Right cardiac atrium (tissue), 5 donors: ENCODE results near the gene CMTM8. TPM values are rescaled to one million over a fixed set of nuclear protein-coding genes. Genes with fewer than 3 reads are reported as not detected.

Source experiments
- ATAC-seq, 2 donors: fragments of 200-7000 bp; cut with Tn5 transposase; one replicate each; pipeline versions ENCODE4 v1.8.0 to v1.9.1; 2020; ENCODE audit warnings: moderate library complexity in 2 of 2, mild to moderate bottlenecking in 1 of 2
- DNase-seq, 3 donors: peaks; one replicate each; pipeline ENCODE4 v3.0.0-alpha.2; 2020
- H3K27ac ChIP-seq: one replicate; pipeline ENCODE4 v1.5.1; 2013; ENCODE audit warnings: mild to moderate bottlenecking, low read length, control low read depth, moderate library complexity
- H3K27me3 ChIP-seq: one replicate; pipeline ENCODE4 v1.6.1; 2013; ENCODE audit not compliant: control insufficient read depth, insufficient read depth
- H3K4me1 ChIP-seq: one replicate; pipeline ENCODE4 v1.6.1; 2013; ENCODE audit warnings: low read length; ENCODE audit not compliant: control insufficient read depth, insufficient read depth
- H3K4me3 ChIP-seq: one replicate; pipeline ENCODE4 v1.5.1; 2013; ENCODE audit warnings: low read length, control low read depth
- H3K9me3 ChIP-seq: one replicate; pipeline ENCODE4 v1.6.1; 2013; ENCODE audit warnings: low read length; ENCODE audit not compliant: control insufficient read depth
- WGBS: extraction: QIAGEN DNeasy Blood & Tissue Kit; methylation state at CpG from one replicate; pipeline ENCODE4 v1.1.7; 2013; 5-methylcytosine and 5-hydroxymethylcytosine counted together
- intact Hi-C, 4 donors: fragments of 100-400 bp; cut with DNase I; formaldehyde crosslinking; loops; one replicate each; pipeline versions ENCODE4 v1.11.0 to v1.14.0; 2022 to 2023
- polyA plus RNA-seq: library from polyadenylated mRNA; stranded (reverse); fragments of 200-250 nt; gene quantifications from one replicate; pipeline ENCODE4 v1.2.3, GENCODE V29; 2013
- total RNA-seq, 4 donors: library from RNA; stranded (reverse); fragmentation: NEBNext Ultra II Directional; extraction: Animal tissue kit (Norgen Biotek cat#: 25700); gene quantifications; one replicate each; pipeline ENCODE4 v1.2.1, GENCODE V29; 2021
- donor health status: healthy with polysubstance abuse.
- donor health status: DM: no; HTN: yes; CAD: no.
- donor health status: DM: no; HTN: no; CAD: no.
- donor health status: DM: no; HTN: yes; CAD: no; lungs with severe emphysema.
- donor health status: DM: yes; HTN: yes; CAD: no.

Gene CMTM8
- total and polyA plus RNA-seq, 5 donors: 4.6 to 7.1 (median 5.5) TPM

DNA sequence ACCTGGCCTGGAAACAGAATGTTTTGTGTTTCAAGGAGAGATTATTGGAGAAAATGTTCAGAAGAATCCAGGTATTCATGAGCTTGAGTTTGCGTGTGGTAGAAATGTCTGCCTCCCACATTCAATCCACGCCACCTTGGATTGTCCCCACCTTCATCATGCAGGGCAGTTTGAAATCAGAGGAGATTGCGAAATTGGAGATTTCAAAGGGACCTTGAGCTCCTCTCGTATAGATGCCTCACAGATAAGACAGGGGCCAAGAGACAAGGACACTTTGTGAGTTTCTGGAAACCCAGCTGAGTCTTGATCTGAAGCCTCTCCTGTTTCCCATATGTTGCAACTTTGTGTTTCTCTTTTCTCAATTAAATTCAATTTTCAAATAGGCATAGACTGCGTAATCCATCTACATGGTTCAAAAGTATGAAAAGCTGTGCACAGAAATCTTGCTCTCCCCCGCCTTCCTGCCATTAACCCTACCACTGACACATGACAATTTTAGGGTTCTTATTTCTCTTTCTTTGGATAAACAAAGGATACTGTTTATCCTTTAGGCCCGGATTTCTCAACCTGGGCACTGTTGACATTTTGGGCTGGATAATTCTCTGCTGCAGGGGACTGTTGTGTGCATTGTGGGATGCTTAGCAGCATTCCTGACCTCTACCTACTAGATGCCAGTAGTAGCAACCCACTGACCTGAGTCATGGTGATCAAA is 53.8 kb downstream of the CMTM8 start:
- ATAC-seq (no peak), DNase-seq (no peak)
- Histone ChIP-seq H3K27ac (no peak overlapping the region), H3K9me3 (no peaks in the 10 kb centered on the region), H3K27me3 (no peaks in the 10 kb centered on the region), H3K4me1 (no peaks in the 10 kb centered on the region), H3K4me3 (no peak overlapping the region)
- intact Hi-C loops: loop anchor here in 1 of 4 donors (5.0 kb wide), 1 partner anchor 115 kb away; no protein-coding TSS in a partner anchor
- 89% methylated on average over 7 of the region's 7 CpGs for WGBS

GRCh38 chr3:32293903-32294302 is 55.4 kb downstream of the CMTM8 start:
- H3K27ac ChIP-seq: no peak overlapping the region
- no peaks in the 10 kb centered on the region for H3K4me1 ChIP-seq
- DNase-seq: no peak
- no peak for ATAC-seq
- H3K9me3 ChIP-seq: no peaks in the 10 kb centered on the region
- H3K27me3 ChIP-seq: no peaks in the 10 kb centered on the region
- intact Hi-C loops: loop anchor here in 1 of 4 donors (5.0 kb wide), 1 partner anchor 117 kb away; no protein-coding TSS in a partner anchor
- WGBS: 70% methylated on average over 3 of the region's 3 CpGs
- no peak overlapping the region for H3K4me3 ChIP-seq

GRCh38 chr3:32296251-32297204 is 58.0 kb downstream of the CMTM8 start:
- Histone ChIP-seq H3K4me3 (no peak overlapping the region), H3K4me1 (no peaks in the 10 kb centered on the region), H3K9me3 (no peaks in the 10 kb centered on the region), H3K27me3 (no peaks in the 10 kb centered on the region), H3K27ac (no peak overlapping the region)
- intact Hi-C loops: loop anchor here in 2 of 4 donors (2.0 to 5.0 kb wide), 2 partner anchors 41 to 172 kb away; no protein-coding TSS in a partner anchor
- DNase-seq: peak; percentile 43 to 71 (median 64)
- ATAC-seq: peak; percentile 72 to 87
- 32% methylated on average over 8 of the region's 8 CpGs for WGBS

DNA sequence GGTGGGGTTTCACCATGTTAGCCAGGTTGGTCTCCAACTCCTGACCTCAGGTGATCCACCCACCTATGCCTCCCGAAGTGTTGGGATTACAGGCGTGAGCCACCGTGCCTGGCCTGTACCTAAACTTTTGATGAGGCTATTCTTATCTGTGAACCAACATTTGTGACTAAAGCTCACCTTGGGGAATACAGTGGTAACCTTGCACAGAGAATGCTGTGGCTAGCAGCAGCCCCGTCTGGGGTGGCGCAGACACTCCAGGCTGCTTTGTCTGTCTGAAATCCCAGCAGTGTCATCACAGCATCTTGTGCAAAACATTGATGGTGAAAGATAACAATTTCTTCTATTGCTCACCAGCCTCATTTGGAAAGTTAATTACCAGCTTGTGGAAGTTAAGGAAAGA is 58.9 kb downstream of the CMTM8 start:
- WGBS: 91% methylated on average over 5 of the region's 5 CpGs
- no peaks in the 10 kb centered on the region for H3K9me3 ChIP-seq

DNA sequence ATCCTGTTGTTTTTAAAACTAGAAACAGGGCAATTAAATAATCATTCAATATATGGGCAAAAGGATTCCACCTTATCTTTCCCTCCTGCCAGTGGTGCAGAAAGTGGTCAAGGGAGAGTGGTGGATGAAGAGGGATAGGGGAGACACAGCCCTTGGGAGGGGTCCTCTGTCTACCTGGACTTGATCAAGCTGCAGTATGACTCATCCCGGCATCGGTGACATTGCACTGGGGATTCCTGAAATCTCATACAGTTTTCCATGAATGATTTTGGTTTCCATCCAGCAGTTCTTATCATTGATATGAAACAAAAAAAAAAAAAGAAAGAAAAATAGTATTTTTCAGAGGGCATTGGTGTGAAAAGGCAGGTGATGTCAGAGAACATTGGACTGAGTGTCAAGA is 62.9 kb downstream of the CMTM8 start:
- H3K4me3 ChIP-seq: no peak overlapping the region
- no peaks in the 10 kb centered on the region for H3K27me3 ChIP-seq
- no peaks in the 10 kb centered on the region for H3K9me3 ChIP-seq
- intact Hi-C loops: no loop called here
- no peak for ATAC-seq
- no peaks in the 10 kb centered on the region for H3K4me1 ChIP-seq
- DNase-seq: no peak
- H3K27ac ChIP-seq: no peak overlapping the region
- WGBS: 86% methylated on average over 2 of the region's 2 CpGs

More for the DNA sequence above, 58.9 kb downstream of the CMTM8 start:
- DNase-seq (no peak), ATAC-seq (no peak)
- H3K4me1 ChIP-seq: no peaks in the 10 kb centered on the region
- no peaks in the 10 kb centered on the region for H3K27me3 ChIP-seq
- intact Hi-C loops: loop anchor here in 2 of 4 donors (2.0 to 5.0 kb wide), 2 partner anchors 40 to 171 kb away; no protein-coding TSS in a partner anchor
- H3K4me3 ChIP-seq: no peak overlapping the region
- H3K27ac ChIP-seq: no peak overlapping the region

DNA sequence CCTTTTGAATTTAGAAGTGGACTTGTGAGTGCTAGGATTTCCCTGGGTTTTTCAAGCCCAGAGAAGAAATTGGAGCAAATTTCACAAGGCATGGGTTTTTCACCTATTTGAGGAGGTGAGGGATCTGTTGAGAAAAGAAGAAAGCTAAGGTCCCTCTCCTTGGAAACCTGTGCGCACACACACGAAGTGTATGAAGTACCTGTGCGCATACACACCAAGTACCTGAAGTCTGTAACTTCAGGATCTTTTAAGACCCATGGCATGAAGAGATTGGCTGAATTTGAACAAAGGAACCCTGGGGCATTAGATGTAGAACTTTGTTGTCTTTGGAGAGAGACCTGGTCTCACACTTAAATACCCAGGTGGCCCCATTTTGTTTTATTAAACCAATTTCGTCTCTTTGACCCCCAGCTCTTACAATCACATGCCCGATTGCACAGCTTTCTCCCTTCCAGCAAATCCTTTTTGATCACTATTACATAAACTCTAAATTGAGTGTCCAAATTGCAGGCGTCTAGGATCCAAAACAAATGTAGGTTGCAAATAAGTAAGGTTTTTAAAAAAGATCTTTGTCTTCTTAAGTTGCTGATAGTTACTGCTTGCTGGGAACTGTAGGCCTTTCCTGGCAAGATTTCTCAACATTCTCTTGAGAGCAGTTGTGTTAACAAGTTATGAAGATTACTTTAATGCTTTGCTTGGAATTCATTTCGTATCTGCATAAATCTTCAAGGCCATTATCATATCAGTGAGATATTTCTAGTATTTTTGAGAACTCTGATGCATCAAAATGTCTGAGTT is 64.3 kb downstream of the CMTM8 start:
- Histone ChIP-seq H3K9me3 (no peaks in the 10 kb centered on the region), H3K27ac (no peak overlapping the region), H3K4me1 (no peaks in the 10 kb centered on the region), H3K4me3 (no peak overlapping the region), H3K27me3 (no peaks in the 10 kb centered on the region)
- intact Hi-C loops: no loop called here
- DNase-seq (no peak), ATAC-seq (peak in 1 of 2 donors; percentile 45)
- WGBS: 74% methylated on average over 7 of the region's 7 CpGs

- no peaks in the 10 kb centered on the region for H3K9me3 ChIP-seq
- no peak overlapping the region for H3K4me3 ChIP-seq
- whole genome bisulfite sequencing: 53% methylated on average over 6 of the region's 6 CpGs
- no peaks in the 10 kb centered on the region for H3K27me3 ChIP-seq
- H3K27ac ChIP-seq: no peak overlapping the region
- no peak for ATAC-seq
- H3K4me1 ChIP-seq: no peaks in the 10 kb centered on the region
- DNase-seq: no peak
- intact Hi-C loops: no loop called here
Observed at GRCh38 chr3:32303399-32303747, 64.9 kb downstream of the CMTM8 start.

DNA sequence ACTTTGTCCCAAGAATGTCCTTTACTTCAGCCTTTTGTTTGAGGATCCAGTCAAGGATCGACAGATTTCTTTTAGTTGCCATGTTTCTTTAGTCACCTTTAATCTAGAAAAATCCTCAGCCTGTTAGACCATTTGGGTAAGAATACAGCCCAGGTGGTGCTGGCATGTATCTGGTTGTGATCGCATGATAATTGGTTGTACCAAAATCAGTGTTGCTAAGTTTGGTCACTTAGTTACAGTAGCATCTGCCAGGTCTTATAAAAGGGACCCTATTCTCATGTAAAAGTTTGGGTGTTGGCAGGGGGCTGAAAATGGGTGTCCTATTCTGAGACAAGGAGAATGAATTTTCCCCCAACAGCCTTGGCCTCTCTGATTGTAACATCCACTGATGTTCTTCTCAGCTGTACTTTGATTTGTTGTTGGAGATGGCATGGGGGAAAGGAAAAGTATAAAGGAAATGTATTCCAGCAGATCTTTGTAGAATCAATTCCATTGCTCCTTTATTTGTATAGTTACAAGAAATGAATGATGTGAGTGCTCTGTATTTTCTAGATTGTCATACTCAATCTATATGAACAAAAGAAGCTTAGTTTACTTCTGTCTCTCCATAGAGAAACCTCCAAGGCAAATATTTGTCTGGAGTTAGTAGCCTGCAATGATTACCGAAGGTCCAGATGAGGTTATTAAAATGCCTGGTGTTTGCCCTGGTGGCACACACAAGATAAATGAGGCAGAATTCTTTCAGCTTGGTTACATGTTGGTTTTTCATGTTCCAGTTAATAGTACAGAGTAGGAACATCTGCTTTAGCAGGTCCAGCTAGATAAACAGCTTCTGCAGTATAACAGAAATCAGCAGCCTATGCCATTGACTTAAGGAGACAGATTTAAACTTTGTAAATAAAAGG is 65.7 kb downstream of the CMTM8 start:
- DNase-seq: no peak
- Histone ChIP-seq H3K27me3 (no peaks in the 10 kb centered on the region), H3K4me3 (no peak overlapping the region), H3K9me3 (no peaks in the 10 kb centered on the region), H3K27ac (no peak overlapping the region), H3K4me1 (no peaks in the 10 kb centered on the region)
- intact Hi-C loops: no loop called here
- no peak for ATAC-seq
- 89% methylated on average over 3 of the region's 3 CpGs for WGBS

DNA sequence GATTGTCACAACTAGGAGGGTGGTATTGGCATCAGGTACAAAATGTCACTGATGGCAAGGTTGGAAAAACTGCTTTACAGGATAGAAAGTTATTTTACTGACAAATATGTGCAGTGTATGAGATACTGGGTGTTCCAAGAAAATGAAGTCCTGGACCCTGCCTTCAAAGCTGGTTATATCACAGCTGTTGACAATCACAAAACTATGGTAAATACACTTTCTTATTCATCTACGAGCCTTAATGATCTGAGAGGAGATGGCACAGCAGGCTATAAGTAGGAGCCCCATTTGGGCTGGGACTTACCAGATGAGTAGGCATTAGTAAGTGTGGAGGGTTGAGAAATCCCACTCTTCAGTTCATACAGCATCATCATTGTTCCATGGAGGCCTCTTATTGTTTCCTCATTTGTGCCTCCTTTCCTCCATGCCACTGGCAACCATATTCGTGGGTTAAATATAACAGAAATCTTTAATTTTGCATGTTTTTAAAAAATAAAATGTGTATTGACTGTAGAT is 66.9 kb downstream of the CMTM8 start:
- ATAC-seq (no peak), DNase-seq (no peak)
- Histone ChIP-seq H3K27me3 (no peaks in the 10 kb centered on the region), H3K4me3 (no peak overlapping the region), H3K9me3 (no peaks in the 10 kb centered on the region), H3K27ac (peak overlapping the region; percentile 38), H3K4me1 (no peaks in the 10 kb centered on the region)
- intact Hi-C loops: no loop called here
- 85% methylated on average over 2 of the region's 2 CpGs for WGBS

DNA sequence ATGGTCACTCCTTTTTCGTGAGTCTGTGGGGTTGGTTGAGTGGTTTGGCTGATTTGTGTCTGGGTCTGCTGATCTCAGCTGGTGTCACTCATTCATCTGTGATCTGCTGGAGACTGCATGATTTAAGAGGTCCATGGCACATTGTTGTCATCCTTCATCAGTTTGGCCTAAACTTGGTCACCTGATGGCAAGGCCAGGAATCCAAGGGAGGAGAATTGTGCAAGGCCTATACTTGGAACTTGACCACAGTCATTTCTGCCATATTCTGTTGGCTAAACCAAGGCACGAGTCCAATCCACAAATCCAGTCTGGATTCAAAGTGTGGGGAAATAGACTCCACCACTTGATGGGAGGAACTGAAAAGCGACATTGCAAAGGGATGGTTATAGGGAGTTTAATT is 67.6 kb downstream of the CMTM8 start:
- Histone ChIP-seq H3K4me3 (no peak overlapping the region), H3K27ac (no peak overlapping the region), H3K9me3 (no peaks in the 10 kb centered on the region), H3K4me1 (no peaks in the 10 kb centered on the region), H3K27me3 (no peaks in the 10 kb centered on the region)
- WGBS: 98% methylated on average over 3 of the region's 3 CpGs
- intact Hi-C loops: no loop called here
- ATAC-seq: no peak
- DNase-seq: no peak
